Measurements from ENCODE around the gene CSGALNACT2. TPM values are rescaled to one million over a fixed set of nuclear protein-coding genes. Genes with fewer than 3 reads are reported as not detected.
"Not testable (repeated sequence)": the region's sequence is repeated elsewhere in the genome, so short reads cannot be mapped to it uniquely, and the experiment has no call there.

Gene CSGALNACT2
- total RNA-seq, 1 donor = 7.3 TPM

DNA sequence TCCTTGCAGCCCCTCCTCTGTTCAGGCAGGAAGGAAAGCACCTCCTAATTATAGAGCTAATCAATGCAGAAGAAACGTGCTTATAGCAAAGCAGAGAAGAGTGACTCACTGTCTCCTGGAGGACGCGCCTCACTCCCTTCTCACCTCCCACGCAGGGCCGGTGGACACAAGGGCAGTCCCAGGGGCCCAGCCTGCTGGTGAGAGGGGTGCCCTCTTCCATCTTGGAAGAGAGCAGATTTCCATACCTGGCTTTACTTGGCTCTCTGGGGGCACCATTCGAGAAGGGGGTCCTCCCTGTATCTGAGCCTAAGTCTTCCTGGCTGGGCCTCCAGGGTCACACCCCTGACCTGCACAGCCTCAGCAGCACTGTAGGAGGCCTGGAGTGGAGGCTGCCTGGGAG is 72.8 kb downstream of the CSGALNACT2 start:
- no peak for DNase-seq (ENCODE audit: low read depth in 2 of 3, low spot score in 2 of 3)

- DNase-seq (ENCODE audit: low read depth in 2 of 3, low spot score in 2 of 3) = no peak
Observed at GRCh38 chr10:43211431-43212042, 73.3 kb downstream of the CSGALNACT2 start.

DNA sequence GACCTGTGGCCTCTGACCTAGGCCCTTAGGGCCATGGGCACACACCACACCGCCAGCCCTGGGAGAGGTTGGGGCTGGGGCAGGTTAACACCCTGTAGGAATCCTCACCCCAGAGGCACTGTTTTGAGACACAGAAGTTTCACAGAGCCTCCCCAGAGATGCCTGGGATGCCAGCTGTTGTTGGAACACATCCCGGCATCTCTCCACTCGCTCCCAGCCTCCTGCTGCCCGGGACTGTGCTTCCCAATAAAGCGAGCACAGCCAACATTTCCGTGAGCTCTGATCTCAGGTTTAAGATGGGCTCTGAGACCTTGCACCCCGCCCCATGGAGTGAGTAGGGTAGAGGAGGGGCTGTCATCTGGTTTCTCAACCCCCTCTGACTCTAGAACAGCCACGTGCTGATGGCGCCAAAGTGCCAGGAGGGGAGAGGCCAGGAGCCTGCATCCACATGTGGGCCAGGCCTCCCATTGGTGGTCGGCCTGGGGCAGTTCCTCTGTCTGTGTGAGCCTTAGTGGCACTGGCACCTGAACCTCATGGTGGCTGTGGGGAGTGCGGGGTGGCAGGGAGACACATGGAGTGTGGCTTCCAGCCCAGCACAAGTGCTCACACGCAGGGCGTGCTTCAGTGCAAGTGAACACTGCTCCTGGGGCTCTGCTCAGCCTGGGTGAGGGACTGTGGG is 73.9 kb downstream of the CSGALNACT2 start:
- no peak for DNase-seq (ENCODE audit: low read depth in 2 of 3, low spot score in 2 of 3)

GRCh38 chr10:43214071-43214955 is 76.1 kb downstream of the CSGALNACT2 start:
- no peak for DNase-seq (ENCODE audit: low read depth in 2 of 3, low spot score in 2 of 3)

DNA sequence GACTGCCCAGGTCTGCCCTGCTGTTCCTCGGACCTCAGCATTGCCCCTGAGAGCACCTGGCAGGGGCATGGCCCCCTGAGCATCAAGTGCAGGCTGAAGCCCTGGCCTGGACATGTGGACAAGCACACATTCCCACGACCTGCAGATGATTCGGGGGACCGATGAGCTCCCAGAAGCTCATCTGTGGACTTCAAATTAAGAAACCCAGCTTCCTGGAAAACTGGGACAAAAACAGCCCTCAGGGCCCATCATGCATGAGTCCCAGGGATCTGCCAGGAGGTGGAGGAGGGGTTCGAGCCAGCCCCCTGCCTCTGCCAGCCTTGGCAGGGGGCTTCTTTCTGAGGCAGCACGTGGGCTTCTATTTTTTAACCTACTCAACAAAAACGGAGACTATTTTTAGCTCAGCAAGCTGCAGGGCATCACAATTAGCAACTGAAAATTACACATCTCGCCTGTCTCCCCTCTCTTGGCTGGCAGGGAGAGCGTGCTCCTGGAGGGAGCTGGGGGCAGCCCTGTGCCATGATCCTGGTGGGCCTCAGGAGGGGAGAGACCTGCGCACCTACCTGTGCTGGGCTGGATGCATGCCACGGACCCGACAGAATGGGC is 76.8 kb downstream of the CSGALNACT2 start:
- DNase-seq (ENCODE audit: low read depth in 2 of 3, low spot score in 2 of 3) = no peak

GRCh38 chr10:43215758-43216455 is 77.7 kb downstream of the CSGALNACT2 start:
- DNase-seq (ENCODE audit: low read depth in 2 of 3, low spot score in 2 of 3) = no peak

GRCh38 chr10:43216931-43217562 is 78.8 kb downstream of the CSGALNACT2 start:
- DNase-seq (ENCODE audit: low read depth in 2 of 3, low spot score in 2 of 3) = no peak

GRCh38 chr10:43217563-43218205 is 79.4 kb downstream of the CSGALNACT2 start:
- no peak for DNase-seq (ENCODE audit: low read depth in 2 of 3, low spot score in 2 of 3)

GRCh38 chr10:43218206-43218950 is 80.1 kb downstream of the CSGALNACT2 start:
- no peak for DNase-seq (ENCODE audit: low read depth in 2 of 3, low spot score in 2 of 3)

DNA sequence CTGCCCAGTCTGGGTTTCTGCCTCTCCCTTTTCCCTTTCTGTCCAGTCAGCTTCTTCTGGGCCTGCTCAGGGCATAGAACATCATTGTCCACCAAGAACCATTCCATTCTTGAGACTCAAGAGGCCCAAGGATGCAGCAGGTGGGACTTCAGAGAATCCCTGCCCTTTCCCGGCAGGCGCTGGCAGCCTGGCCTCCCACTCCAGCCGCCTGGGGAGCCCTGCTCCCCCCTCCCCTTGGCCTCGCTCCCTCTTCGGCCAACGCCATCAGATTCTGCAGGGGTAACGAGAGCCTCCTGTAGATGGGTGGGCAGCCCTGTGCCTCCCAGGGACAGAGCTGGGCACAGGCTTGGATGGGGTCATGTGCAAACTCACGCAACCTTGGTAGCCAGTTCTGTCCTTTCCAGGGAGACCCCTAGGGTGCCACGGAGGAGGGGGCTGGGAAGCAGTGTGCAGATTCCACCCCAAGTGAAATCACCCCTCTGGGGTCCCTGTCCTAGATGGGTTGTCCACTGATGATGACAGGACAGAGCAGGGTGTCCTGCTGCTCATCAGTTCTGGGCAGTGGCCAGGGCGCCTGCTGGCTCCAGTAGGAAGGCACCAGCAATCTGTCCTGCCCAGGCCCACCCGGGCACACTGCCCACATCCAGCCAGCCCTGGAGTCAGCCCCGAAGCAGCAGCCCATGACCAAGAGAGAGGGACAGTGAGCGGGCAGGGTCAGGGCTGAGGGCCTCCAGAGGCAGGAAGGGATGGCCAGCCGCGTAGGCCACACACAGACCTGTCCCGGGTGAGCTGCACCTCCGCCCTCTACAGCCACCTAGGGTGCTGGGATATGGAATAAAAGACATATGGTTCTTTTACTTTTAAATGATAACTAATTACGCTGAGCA is 80.9 kb downstream of the CSGALNACT2 start:
- no peak for DNase-seq (ENCODE audit: low read depth in 2 of 3, low spot score in 2 of 3)

DNA sequence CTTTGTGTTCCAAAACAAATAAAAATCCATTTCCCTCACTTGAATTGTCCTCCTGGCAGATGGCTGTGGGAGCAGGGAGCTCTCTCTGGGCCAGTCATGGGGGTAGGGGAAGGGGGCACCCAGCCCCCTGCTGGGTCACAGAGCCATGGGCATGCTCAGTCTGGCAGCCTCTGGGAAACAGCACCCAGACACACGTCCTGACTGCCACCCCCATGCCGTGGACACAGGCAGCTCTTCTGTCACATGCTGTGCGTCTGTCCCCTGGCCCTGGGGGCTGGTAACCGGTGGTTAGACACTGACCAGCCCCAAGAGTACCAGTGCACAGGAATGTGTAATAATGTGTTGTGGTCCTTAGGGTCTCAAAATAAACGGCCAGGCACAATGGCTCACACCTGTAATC is 81.6 kb downstream of the CSGALNACT2 start:
- no peak for DNase-seq (ENCODE audit: low read depth in 2 of 3, low spot score in 2 of 3)

DNA sequence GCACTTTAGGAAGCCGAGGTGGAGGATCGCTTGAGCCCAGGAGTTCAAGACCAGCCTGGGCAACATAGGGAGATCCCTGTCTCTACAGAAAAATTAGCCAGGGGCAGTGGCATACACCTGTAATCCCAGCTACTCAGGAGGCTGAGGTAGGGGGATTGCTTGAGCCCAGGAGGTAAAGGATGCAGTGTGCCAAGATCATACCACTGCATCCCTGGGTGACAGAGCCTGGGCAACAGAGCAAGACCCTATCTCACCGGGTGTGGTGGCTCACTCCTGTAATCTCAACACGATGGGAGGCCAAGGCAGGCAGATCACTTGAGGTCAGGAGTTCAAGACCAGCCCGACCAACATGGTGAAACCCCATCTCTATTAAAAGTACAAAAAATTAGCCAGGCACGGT is 82.0 kb downstream of the CSGALNACT2 start:
- not testable (repeated sequence) for DNase-seq (ENCODE audit: low read depth in 2 of 3, low spot score in 2 of 3)

- DNase-seq (ENCODE audit: low read depth in 2 of 3, low spot score in 2 of 3) = no peak
Observed at GRCh38 chr10:43220657-43221418, 82.6 kb downstream of the CSGALNACT2 start.

DNA sequence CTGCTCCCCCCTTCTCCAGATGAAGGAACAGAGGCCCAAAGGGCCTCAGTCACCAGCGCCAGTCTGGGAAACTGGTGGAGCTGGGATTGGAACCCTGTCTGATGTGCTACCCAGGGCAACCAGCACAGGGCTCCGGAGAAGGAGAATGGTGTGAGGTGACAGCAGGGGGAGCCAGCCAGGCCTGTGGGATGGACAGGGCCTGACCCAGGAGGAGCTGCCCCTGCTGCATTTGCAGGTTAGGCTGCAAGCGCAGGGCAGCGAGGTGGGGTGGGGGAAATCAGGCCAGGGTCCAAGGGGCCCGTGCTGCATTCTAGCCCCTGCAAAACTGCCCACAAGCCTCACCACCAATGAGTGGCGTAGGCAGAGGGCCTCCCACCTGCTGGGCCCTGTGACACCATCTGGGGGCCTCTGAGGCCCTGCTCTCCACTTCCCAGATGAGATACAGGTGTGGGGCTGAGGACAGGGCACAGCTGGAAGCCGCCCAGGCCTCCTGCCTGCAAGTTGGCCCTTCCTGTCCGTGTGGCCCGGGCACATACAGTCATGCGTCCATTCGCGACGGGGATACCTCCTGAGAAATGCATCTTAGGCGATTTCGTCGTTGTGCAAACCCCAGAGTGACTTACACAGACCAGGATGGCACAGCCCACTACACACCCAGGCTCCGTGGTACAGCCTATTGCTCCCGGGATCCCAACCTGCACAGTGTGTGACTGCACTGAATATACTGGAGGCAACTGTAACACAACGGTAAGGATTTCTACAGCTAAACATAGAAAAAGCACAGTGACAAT is 83.4 kb downstream of the CSGALNACT2 start:
- DNase-seq (ENCODE audit: low read depth in 2 of 3, low spot score in 2 of 3) = no peak

- DNase-seq (ENCODE audit: low read depth in 2 of 3, low spot score in 2 of 3) = no peak
Observed at GRCh38 chr10:43222210-43222720, 84.0 kb downstream of the CSGALNACT2 start.

GRCh38 chr10:43223056-43223455 is 84.8 kb downstream of the CSGALNACT2 start:
- no peak for DNase-seq (ENCODE audit: low read depth in 2 of 3, low spot score in 2 of 3)

Measured in hematopoietic multipotent progenitor cell (in vitro differentiated cells).